Choroid plexus epithelial cell (primary cell): ENCODE results near the gene ZAR1L.

Experiments used
- DNase-seq: peaks from one replicate; pipeline ENCODE4 v3.0.0-alpha.2; 2010; ENCODE audit warnings: low read depth
- H3K4me3 ChIP-seq: 2 replicates; pipeline ENCODE4 v1.5.1; 2011; ENCODE audit warnings: low read depth, mild to moderate bottlenecking, control low read depth, low read length, moderate library complexity
- CTCF ChIP-seq: conservative IDR thresholded peaks from 2 replicates; pipeline ENCODE4 v1.5.1; 2011; ENCODE audit warnings: low read depth, mild to moderate bottlenecking, control low read depth, inconsistent platforms, low read length, moderate library complexity

ZAR1L gene

GRCh38 chr13:32314271-32315237, 609 bp downstream of the ZAR1L start:
- TF ChIP-seq CTCF = no peak
- DNase-seq = peak; percentile 81
- H3K4me3 ChIP-seq = peak overlapping the region; percentile 75

- no peak overlapping the region for H3K4me3 ChIP-seq
- TF ChIP-seq CTCF = no peak
- DNase-seq = no peak
Observed at GRCh38 chr13:32311188-32311897, 3.8 kb downstream of the ZAR1L start.

- DNase-seq = peak; percentile 85
- TF ChIP-seq CTCF = peak; percentile 73
- H3K4me3 ChIP-seq = peak overlapping the region; percentile 19
Observed at GRCh38 chr13:32310134-32310706, 4.9 kb downstream of the ZAR1L start.

- TF ChIP-seq CTCF = no peak
- peak; percentile 17 for DNase-seq
- peak overlapping the region; percentile 19 for H3K4me3 ChIP-seq
Observed at GRCh38 chr13:32309312-32310133, 5.6 kb downstream of the ZAR1L start.

- DNase-seq = no peak
- H3K4me3 ChIP-seq = no peak overlapping the region
- no peak for TF ChIP-seq CTCF
Observed at GRCh38 chr13:32305646-32306045, 9.5 kb downstream of the ZAR1L start.

- no peak for DNase-seq
- TF ChIP-seq CTCF = no peak
- no peak overlapping the region for H3K4me3 ChIP-seq
Observed at GRCh38 chr13:32302461-32302860, 12.7 kb downstream of the ZAR1L start.
